Left ventricle myocardium superior (tissue), 1 donor: Measurements from ENCODE around the gene EFHC2. TPM values are rescaled to one million over a fixed set of nuclear protein-coding genes. Genes with fewer than 3 reads are reported as not detected.

Source experiments
- ATAC-seq: fragments of 200-7000 bp; cut with Tn5 transposase; one replicate; pipeline ENCODE4 v1.9.1; 2020; ENCODE audit warnings: mild to moderate bottlenecking, moderate library complexity
- DNase-seq: peaks from one replicate; pipeline ENCODE4 v3.0.0-alpha.2; 2020
- intact Hi-C: fragments of 100-400 bp; cut with micrococcal nuclease; formaldehyde crosslinking; loops from one replicate; pipeline ENCODE4 v1.11.0; 2022
- long read RNA-seq: library from polyadenylated mRNA; unstranded; transcript quantifications from one replicate; pipeline ENCODE4 v2.0.0, GENCODE V29; 2021
- total RNA-seq: library from RNA; stranded (reverse); fragmentation: NEBNext Ultra II Directional; extraction: Animal tissue kit (Norgen Biotek cat#: 25700); gene quantifications from one replicate; pipeline ENCODE4 v1.2.1, GENCODE V29; 2021
- donor health status: DM: no; HTN: yes; CAD: no; lungs with severe emphysema.

Gene EFHC2, protein sequence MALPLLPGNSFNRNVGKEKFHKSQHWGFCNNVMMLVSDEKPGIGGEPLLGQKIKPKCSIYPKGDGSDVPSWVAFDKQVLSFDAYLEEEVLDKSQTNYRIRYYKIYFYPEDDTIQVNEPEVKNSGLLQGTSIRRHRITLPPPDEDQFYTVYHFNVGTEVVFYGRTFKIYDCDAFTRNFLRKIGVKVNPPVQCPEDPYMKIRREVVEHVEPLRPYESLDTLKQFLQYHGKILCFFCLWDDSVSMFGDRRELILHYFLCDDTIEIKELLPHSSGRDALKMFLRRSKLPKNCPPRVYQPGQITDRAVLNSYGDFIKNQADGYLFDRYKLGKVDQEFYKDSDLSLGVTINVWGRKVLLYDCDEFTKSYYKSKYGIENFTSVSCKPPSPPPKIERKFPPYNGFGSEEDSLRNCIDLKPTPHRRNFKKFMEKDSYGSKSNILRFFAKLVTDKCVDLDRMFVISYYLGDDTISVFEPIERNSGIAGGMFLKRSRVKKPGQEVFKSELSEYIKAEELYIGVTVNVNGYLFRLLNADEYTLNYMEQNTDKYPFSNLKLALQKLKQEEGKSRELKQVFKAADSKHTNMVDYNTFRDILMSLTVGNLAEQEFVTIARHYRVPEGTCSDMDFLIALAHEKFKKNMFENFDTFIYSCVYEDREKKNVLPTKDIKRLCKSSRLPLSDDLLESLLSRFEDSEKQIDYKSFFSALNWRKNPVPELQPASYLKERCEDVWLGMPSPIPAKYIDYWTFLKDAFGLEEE
- total RNA-seq, result 14.6 TPM
- long read RNA-seq, transcript EFHC2-202 (15 exons, 2,464 nt), result major isoform, 15 of 19 reads
- long read RNA-seq, partial matches to known transcripts, result 1 of 19 reads
- long read RNA-seq, other reads (novel, unspliced or antisense), result 3 of 19 reads

DNA sequence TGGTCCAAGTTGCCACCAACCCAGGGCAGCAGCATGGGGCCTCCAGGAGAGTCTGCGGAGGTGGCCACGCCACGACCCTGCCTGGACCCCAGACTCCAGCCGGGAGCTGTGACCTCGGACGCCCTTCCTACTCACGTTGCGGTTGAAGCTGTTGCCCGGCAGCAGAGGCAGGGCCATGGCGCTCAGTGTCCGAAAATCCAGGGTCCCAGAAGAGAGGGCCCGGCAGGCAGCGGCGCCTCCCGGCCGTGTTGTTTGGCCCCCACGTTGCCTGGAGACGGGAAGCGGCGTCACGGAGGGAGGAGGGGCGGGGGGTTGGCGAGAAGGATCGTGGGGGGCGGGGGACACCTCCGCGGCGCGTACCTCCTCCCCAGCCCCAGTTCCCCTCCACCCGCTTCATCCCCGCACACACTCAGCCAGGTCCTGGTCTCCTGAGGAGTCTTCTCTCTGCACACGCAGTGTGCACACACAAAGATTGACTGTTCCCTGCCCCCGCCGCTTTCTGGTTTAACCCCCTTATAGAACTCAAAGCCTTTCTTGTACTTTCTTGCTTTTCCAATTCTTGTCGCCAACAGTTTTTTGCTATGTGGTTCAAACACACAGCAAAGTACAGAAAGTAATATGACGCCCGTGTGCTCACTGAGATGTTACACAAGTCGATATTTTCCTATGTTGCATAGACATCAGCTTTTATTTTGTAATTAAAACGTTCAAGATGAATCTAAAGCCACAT lies at the start of gene EFHC2:
Gene EFHC2, minus strand, starts transcription at position 261 of the 730 bp plus-strand sequence. Its CDS starts 84 bp downstream, at position 177.
- ATAC-seq (peak; percentile 84), DNase-seq (peak; percentile 64)
- intact Hi-C loops, result no loop called here

DNA sequence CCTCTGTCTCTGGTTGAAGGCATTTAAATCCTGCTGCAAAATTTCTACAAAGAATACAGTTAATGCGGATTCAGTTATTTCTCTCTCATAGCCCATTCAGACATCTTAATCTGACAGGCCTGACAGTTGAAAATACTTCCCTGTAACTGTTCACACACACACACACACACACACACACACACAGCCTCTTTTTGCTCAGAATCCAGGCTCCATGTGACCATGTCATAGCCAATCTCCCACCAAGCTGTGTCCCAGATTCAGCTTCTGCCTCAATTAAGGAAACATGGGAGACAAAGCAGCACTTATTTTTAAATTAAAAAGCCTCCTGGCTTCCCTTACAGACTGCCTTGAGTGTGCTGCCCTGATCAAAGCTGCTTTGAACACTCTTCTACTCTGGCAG lies 49.3 kb upstream of the EFHC2 start:
- intact Hi-C loops, result no loop called here
- ATAC-seq (no peak), DNase-seq (no peak)

DNA sequence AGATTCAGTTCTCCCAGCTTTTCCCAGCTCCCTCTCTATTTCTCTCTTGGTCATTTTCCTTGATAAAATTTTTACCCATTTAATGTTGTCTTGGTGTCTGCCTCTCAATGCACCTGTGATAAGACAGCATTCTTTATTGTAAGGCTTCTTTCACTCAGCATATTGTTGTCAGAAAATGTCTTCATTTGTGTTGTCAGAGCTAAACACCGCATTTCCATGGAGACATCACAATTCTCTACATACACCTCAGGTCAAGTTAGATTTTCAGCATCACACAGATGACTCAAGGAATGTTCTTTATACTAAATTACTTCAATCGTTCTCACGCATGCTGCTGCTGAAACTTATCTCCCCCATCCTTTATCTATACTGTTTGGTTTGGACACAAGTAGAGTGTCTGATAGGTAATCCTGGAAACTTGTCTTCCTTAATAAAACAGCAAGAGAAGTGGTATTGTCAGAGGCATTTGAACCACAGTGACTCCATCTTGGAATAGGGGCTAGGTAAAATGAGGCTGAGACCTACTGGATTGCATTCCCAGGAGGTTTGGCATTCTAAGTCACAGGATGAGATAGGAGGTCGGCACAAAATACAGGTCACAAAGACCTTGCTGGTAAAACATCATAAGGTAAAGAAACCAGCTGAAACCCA lies 41.3 kb upstream of the EFHC2 start:
- ATAC-seq, result no peak
- no peak for DNase-seq
- intact Hi-C loops, result no loop called here

DNA sequence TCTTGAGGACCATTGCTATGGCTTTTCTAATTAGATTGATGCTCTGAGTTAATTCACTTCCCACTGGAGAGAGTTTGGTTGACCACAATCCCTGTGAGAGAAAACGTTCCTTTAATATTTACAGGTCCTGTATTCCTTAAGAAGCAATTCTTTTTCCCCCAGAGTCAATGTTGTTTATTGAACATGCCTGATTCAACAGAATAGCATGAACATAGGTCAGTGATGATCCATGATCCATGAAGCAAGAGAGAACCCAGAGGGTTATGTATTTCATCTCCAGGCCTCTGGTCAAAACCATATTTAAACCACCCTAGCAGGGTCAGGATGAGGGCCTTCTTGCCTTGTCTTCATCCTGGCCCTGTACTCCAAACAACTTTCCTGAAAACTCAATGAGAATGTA lies 39.4 kb upstream of the EFHC2 start:
- ATAC-seq (no peak), DNase-seq (no peak)
- intact Hi-C loops, result no loop called here

DNA sequence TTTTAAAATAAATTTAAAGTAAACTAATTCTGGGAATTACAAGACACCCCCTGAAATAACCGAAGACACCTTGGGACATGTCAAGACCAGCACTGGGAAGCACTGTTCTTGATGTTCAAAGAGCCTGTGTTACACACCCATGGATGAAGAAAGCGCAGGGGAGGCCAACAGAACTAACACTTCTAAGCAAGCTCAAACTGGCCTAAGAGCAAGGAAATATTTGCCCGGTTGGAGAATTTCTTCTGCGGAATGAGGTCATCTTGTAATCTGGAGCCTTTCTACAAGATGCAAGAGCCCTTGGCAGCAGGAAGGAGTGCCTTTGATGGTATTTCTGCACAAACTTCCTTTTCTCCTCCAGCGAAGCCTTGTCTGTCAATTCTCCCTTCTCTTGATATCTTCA lies 9.3 kb upstream of the EFHC2 start:
- DNase-seq (no peak), ATAC-seq (no peak)
- intact Hi-C loops, result no loop called here

DNA sequence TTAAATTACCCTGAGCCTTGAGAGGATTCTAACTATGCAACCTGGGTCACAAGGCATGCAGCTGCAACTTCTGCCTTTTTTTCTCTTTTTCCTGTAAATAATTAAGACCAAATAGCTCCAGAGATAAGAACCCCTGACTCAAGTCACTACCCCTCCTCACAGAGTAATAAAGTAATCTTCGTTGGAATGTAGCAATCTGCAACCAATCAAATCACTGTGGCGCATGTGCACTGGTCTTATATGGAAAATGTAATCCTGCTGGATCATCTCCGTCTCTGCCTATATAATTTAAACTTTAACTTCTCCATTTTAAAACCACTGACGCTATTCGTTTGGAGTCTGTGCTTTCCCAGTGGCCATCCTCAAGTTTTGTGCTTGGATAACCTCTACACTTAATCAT lies 6.1 kb upstream of the EFHC2 start:
- intact Hi-C loops, result no loop called here
- ATAC-seq, result no peak
- no peak for DNase-seq

DNA sequence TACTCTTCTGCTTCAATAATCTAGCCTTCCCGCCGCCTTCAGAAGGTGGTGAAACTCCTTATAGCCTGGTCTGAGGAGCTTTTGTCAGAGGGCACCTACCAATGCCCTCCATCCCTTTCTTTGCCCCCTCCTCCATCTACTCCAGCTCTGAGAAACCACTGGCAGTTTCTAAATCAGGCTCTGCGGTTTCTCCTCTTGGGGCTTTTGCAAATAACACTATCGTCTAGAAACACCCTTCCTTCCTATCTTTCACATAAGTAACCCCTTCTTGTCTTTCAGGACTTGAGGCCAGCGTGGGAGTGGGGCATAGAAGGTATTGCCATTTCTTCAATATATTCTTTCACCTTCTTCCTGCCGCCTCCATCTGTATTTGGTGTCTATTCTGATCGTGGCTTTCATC lies 1.2 kb upstream of the EFHC2 start:
- ATAC-seq (no peak), DNase-seq (no peak)
- intact Hi-C loops, result no loop called here

DNA sequence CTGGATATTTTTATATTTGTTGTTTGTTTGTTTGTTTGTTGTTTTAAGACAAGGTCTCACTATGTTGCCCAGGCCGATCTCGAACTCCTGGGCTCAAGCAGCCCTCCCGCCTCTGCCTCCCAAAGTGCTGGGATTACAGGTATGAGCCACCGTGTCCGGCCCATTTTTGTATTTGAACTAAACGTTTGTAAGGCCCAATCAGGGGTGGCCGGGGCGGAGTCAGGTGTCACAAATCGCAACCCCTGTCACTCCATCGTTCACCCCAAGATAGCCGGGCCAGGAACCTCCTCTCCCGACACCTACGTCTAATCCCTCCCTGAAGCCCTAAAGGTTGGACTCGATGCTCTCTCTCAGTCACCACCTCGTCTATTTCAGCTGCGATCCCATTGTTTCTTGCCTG lies 722 bp upstream of the EFHC2 start:
- no peak for ATAC-seq
- intact Hi-C loops, result no loop called here
- no peak for DNase-seq

DNA sequence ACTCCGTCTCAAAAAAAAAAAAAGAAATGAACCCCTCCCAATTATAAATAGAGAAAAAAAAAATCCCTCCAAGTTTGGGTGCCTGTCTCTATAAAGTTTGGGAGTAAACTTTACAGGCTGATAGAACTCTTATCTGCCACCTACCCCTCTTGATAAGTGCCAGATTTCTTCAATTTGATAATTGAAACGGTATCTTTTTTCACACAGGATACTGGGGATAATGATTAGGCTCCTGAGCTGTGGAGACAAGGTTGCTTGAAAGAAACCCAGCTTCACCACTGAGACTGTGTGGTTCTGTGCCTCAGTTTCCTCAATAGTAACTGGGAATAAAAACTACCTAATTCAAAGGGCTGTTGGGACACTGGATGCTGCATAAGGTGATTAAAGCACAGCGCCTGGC lies 606 bp downstream of the EFHC2 start:
- intact Hi-C loops, result no loop called here

DNA sequence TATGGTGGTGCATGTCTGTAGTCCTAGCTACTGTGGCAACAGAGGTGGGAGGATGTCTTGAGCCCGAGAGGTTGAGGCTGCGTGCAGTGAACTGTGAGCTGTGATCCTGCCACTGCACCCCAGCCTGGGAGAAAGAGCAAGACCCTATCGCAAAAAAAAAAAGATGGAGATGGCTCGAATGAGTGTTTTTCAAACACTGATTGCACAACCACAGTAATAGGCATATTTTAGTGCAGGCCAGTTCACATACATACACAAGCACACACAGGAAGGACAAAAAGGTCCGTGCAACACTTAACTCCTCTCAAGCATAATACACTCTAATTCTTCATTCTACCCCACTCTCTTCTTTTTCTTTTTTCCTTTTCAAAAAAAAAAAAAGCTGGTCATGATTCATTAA lies 5.1 kb downstream of the EFHC2 start:
- DNase-seq, result no peak
- ATAC-seq, result no peak
- intact Hi-C loops, result no loop called here

More for the DNA sequence above, 606 bp downstream of the EFHC2 start:
- ATAC-seq (no peak), DNase-seq (no peak)

DNA sequence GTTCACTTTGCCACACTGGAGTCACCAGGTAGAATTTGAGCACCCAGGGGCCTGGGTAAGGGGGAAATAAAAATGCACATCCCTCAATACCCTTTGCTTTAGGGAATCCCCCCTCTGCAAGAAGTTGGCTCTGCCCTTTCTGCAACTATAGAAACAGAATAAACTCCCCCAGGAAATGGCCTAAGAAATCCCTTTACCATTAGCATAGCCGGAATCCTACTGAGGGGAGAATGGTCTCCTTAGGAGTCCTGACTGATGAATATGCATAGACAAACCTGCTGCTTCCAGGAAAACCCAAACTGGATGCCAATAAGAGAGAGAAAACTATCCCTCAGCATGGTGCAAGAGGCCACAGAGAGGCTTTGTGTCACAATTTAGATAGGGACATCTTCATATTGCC lies 11.0 kb downstream of the EFHC2 start:
- ATAC-seq (no peak), DNase-seq (no peak)
- intact Hi-C loops, result no loop called here

DNA sequence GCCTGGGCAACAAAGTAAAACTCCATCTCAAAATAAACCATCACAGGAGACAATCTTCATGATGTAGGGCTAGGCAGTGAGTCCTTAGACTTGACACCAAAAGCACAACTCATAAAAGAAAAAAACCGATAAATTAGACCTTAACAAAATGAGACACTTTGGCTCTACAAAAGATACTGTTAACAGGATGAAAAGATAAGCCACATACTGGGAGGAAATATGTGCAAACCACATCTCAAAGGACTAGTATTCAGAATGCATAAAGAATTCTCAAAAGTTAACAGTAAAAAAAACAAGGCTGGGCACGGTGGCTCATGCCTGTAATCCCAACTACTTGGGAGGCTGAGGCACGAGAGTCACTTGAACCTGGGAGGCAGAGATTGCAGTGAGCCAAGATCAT lies 13.2 kb downstream of the EFHC2 start:
- intact Hi-C loops, result no loop called here
- DNase-seq (no peak), ATAC-seq (no peak)

DNA sequence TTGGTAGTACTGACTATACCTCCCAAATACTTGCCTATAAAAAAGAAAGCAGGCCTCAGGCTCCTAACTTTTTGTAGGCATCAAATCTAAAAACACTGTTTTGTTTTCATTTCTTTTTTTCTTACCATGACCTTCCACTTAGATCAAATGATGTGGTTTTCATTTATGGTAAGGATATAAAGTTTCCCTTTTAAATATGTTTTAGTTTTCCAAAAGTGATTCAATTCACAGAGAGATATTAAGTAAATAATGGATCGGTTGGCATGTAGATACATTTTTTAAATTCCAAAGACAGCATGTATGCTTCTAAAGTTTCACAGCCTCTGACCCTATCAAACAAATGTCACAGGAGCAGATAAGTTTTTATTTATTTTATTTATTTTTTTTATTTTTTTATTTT lies 23.9 kb downstream of the EFHC2 start:
- ATAC-seq, result no peak
- intact Hi-C loops, result no loop called here
- DNase-seq, result no peak

DNA sequence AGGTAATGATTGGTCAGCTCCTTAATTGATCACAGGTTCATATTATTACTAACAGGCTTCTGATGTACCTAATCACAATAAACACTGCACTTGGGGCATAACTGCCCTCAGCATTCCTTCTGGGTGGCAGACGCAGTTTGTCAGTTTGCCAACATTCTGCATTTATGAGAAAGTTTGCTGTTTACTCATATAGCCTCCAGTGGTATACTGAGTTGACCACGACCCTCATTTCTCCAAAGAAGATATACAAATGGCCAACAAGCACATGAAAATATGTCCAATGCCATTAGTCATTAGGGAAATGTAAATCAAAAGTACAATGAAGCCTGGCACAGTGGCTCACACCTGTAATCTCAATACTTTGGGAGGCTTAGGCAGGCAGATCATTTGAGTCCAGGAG lies 26.3 kb downstream of the EFHC2 start:
- ATAC-seq (no peak), DNase-seq (no peak)
- intact Hi-C loops, result no loop called here

DNA sequence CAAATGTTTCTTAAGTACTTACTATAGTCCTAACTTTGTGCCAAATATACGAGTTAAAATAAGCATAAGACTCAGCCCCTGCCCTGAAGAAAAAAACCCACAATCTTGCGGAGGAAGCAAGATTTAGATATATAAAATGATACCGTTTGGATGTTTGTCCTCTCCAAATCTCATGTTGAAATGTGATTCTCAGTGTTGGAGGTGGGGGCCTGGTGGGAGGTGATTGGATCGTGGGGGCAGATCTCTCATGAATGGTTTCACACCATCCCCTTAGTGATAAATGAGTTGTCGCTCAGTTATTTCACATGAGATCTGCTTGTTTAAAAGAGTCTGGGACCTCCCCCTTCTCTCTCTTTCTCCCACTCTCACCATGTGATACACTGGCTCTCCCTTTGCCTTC lies 28.7 kb downstream of the EFHC2 start:
- intact Hi-C loops, result no loop called here
- ATAC-seq (no peak), DNase-seq (no peak)

DNA sequence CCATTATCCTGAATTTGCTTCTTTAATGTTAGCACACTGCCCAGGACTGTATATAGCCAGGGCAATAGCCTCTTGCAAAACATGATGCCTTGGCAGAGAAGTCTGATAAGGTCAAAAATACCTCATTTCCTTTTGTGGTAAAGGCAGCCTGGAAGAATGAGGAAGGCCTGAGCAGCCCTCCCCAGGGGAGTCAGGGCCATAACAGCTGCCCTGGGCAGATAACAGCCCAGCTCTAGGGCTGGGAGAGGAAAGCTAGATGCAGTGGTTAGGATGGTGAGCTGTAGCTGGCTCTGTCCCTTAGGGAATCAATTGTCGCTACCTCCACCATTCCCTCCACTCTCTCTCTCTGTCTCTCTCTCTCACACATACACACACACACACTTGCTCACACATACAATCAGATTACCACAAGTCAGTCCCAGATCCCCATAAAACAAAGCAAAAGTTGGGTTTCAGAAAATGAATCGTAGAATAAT lies 29.2 kb downstream of the EFHC2 start:
- ATAC-seq, result peak; percentile 99
- DNase-seq, result peak; percentile 53
- intact Hi-C loops, result no loop called here

DNA sequence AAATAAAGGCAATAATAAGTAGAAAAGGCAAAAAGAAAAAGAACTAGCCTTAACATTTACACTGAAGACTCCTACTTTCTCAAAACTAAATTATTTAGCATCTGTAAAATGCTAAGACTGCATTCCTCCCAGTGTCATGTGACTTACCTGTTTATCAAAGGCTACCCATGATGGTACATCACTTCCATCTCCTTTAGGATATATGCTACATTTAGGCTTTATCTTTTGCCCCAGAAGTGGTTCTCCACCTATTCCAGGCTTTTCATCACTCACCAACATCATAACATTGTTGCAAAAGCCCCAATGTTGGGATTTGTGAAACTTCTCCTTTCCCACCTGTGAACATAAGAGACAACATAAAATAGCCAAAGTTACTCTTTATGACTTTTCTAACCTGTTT lies 31.1 kb downstream of the EFHC2 start:
- intact Hi-C loops, result no loop called here
- no peak for ATAC-seq
- no peak for DNase-seq

DNA sequence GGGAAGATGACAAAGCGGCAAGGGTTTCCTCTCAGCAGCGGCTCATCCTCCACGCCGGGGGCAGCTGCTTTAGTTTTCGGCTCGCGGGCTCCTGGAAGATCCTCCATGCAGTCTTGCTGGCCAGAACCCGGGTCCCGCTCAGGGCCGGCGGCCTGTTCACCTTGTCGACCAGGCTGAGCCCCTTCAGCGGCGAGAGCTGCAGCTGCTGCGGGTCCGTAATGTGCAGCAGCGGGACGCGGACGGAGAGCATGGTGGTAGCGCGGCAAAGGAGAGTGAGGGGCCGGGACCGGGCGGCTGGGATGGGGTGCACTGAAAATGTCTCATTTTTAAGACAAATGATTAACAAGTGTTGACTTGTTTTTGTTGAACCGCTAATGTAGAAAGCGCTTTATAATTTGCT lies 33.2 kb downstream of the EFHC2 start:
- ATAC-seq, result no peak

DNA sequence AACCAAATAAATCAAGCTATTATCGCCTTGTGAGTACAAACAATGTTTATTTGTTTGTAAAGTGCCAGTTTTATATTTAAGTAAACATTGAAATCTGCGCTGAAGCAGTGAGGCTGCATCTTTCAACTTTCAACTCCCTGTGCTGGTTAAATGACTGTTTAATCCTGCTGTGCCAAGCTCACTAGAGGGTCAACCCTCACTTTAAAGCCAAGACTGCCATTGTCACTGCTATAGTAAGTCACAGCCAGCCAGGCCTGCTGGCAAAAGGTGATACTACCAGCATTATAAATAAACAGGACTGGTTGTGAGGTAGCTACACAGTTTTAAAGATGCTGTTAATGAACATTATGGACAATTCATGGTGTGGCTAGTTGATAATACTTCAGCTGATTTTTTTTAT lies 34.6 kb downstream of the EFHC2 start:
- intact Hi-C loops, result no loop called here
- ATAC-seq (peak; percentile 75), DNase-seq (no peak)

More for the DNA sequence above, 33.2 kb downstream of the EFHC2 start:
- intact Hi-C loops, result no loop called here
- DNase-seq, result no peak
